ENCODE measurements around the gene NOS1. TPM values are rescaled to one million over a fixed set of nuclear protein-coding genes. Genes with fewer than 3 reads are reported as not detected.

Gene NOS1
- total RNA-seq, 1 experiment from 2014 or later: 25.2 TPM

DNA sequence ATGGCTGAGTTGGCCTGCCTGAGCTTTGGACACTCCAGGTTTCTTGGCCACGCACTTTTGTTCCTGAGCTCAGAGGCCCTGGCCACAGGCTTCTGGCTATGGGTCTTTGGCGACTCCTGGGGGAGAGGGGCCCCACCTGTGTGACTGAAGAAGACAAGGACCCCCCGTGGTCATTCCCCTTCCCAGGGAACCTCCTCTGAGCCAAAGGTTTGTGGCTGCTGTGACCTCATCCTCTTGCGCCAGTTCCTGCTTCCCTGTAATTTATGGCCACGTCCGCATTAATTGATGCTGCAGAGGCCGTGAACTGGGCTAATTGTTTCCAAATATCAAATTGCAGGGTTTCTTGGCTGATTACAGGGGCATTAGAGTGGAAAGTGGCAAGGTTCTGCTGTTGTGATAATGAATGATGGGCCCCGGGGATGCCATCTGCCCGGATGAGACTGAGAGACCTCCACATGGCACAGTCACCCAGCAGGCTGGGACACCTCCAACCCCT is 27.6 kb upstream of the NOS1 start:
- Histone ChIP-seq H3K4me1 (ENCODE audit: insufficient read depth, low read length, poor library complexity, severe bottlenecking) (no peaks in the 10 kb centered on the region), H3K27me3 (replicated peaks; ENCODE audit: insufficient read depth, low read depth, low read length, poor library complexity) (no peaks in the 10 kb centered on the region), H3K9me3 (ENCODE audit: low read depth, low read length, poor library complexity, severe bottlenecking) (no peaks in the 10 kb centered on the region), H3K27ac (ENCODE audit: low read depth, low read length, poor library complexity, severe bottlenecking) (no peak overlapping the region), H3K36me3 (ENCODE audit: insufficient read depth, low read length, poor library complexity, severe bottlenecking) (no peaks in the 10 kb centered on the region), H3K4me3 (ENCODE audit: low read depth, low read length, poor library complexity, severe bottlenecking) (no peak overlapping the region)
- BruUV-seq (replicated peaks): no TSS peak
- TF ChIP-seq, protein P1, sequence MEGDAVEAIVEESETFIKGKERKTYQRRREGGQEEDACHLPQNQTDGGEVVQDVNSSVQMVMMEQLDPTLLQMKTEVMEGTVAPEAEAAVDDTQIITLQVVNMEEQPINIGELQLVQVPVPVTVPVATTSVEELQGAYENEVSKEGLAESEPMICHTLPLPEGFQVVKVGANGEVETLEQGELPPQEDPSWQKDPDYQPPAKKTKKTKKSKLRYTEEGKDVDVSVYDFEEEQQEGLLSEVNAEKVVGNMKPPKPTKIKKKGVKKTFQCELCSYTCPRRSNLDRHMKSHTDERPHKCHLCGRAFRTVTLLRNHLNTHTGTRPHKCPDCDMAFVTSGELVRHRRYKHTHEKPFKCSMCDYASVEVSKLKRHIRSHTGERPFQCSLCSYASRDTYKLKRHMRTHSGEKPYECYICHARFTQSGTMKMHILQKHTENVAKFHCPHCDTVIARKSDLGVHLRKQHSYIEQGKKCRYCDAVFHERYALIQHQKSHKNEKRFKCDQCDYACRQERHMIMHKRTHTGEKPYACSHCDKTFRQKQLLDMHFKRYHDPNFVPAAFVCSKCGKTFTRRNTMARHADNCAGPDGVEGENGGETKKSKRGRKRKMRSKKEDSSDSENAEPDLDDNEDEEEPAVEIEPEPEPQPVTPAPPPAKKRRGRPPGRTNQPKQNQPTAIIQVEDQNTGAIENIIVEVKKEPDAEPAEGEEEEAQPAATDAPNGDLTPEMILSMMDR (conservative IDR thresholded peaks at IDR 0.05; ENCODE audit: low read depth, low read length): no peak
- no peak for TF ChIP-seq EZH2 (IDR thresholded peaks at IDR 0.05; ENCODE audit: borderline replicate concordance, low read depth, low read length, poor library complexity, severe bottlenecking)
- ChIA-PET POLR2A (ENCODE audit: low non-redundant PET) (no interaction called here), CTCF (no interaction called here)
- DNase-seq (ENCODE audit: low spot score): no peak
- intact Hi-C loops (cut with micrococcal nuclease; ENCODE audit: unreplicated experiment): no loop called here

DNA sequence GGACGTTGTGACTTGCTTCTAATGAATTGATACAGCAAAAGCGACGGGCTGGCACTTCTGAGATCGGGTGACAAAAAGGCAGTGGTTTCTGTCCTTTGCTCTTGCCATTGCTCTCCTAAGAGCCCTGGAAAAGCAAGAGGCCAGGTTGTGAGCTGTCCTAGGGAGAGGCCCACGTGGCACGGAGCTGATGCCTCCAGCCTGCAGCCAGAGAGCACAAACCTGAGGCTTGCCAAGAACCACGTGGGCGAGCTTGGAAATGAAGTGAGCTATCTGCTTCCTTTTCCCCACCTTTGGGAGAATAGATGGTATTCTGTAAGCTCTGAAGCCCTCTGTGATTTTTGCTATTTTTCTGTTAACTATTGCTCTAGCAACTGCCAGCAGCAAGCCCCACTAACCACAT is 26.4 kb upstream of the NOS1 start:
- BruUV-seq (replicated peaks): no TSS peak
- no peaks in the 10 kb centered on the region for H3K27me3 ChIP-seq (replicated peaks; ENCODE audit: insufficient read depth, low read depth, low read length, poor library complexity)
- TF ChIP-seq, protein P1 (conservative IDR thresholded peaks at IDR 0.05; ENCODE audit: low read depth, low read length): no peak
- no peak for TF ChIP-seq EZH2 (IDR thresholded peaks at IDR 0.05; ENCODE audit: borderline replicate concordance, low read depth, low read length, poor library complexity, severe bottlenecking)
- no peak overlapping the region for H3K4me3 ChIP-seq (ENCODE audit: low read depth, low read length, poor library complexity, severe bottlenecking)
- H3K4me1 ChIP-seq (ENCODE audit: insufficient read depth, low read length, poor library complexity, severe bottlenecking): no peaks in the 10 kb centered on the region
- no peaks in the 10 kb centered on the region for H3K9me3 ChIP-seq (ENCODE audit: low read depth, low read length, poor library complexity, severe bottlenecking)
- H3K27ac ChIP-seq (ENCODE audit: low read depth, low read length, poor library complexity, severe bottlenecking): no peak overlapping the region
- no peaks in the 10 kb centered on the region for H3K36me3 ChIP-seq (ENCODE audit: insufficient read depth, low read length, poor library complexity, severe bottlenecking)
- ChIA-PET CTCF (no interaction called here), POLR2A (ENCODE audit: low non-redundant PET) (no interaction called here)
- intact Hi-C loops (cut with micrococcal nuclease; ENCODE audit: unreplicated experiment): no loop called here
- no peak for DNase-seq (ENCODE audit: low spot score)

DNA sequence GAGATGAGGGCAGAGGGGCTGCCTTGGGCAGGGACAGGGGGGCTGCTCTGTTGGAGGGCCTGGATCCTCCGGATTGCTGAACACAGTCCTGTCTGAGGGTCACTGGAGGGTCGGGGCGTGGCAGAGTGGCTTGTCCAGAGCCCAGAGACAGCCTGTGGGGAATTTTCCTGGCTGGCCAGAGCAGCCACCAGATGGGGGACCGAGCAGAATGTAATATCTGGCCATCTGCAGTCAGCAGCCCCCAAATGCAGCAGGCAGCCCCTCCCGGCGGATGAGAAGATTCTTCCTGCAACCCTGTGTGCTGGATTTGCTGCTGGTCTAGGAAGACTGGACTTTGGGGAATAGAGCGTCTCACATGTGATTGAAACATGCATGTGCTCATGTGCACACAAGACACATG is 23.3 kb upstream of the NOS1 start:
- H3K9me3 ChIP-seq (ENCODE audit: low read depth, low read length, poor library complexity, severe bottlenecking): no peaks in the 10 kb centered on the region

More for the DNA sequence above, 23.3 kb upstream of the NOS1 start:
- H3K4me1 ChIP-seq (ENCODE audit: insufficient read depth, low read length, poor library complexity, severe bottlenecking): no peaks in the 10 kb centered on the region
- BruUV-seq (replicated peaks): no TSS peak
- H3K27me3 ChIP-seq (replicated peaks; ENCODE audit: insufficient read depth, low read depth, low read length, poor library complexity): no peaks in the 10 kb centered on the region
- H3K27ac ChIP-seq (ENCODE audit: low read depth, low read length, poor library complexity, severe bottlenecking): no peak overlapping the region
- no peak for TF ChIP-seq EZH2 (IDR thresholded peaks at IDR 0.05; ENCODE audit: borderline replicate concordance, low read depth, low read length, poor library complexity, severe bottlenecking)
- TF ChIP-seq, protein P1 (conservative IDR thresholded peaks at IDR 0.05; ENCODE audit: low read depth, low read length): no peak
- POLR2A ChIA-PET (ENCODE audit: low non-redundant PET): no interaction called here
- H3K4me3 ChIP-seq (ENCODE audit: low read depth, low read length, poor library complexity, severe bottlenecking): no peak overlapping the region
- CTCF ChIA-PET: no interaction called here
- no peaks in the 10 kb centered on the region for H3K36me3 ChIP-seq (ENCODE audit: insufficient read depth, low read length, poor library complexity, severe bottlenecking)
- no peak for DNase-seq (ENCODE audit: low spot score)
- intact Hi-C loops (cut with micrococcal nuclease; ENCODE audit: unreplicated experiment): loop anchor here (2.0 kb wide), 1 partner anchor 74 kb away; no protein-coding TSS in a partner anchor

Measured in A673 (cell line).